LHCN-M2 (cell line): ENCODE data around the gene VAV2. TPM values are rescaled to one million over a fixed set of nuclear protein-coding genes. Genes with fewer than 3 reads are reported as not detected.
"Not testable (repeated sequence)": the region's sequence is repeated elsewhere in the genome, so short reads cannot be mapped to it uniquely, and the experiment has no call there.

Experiments used
- DNase-seq: peaks from one replicate; pipeline ENCODE4 v3.0.0-alpha.2; 2012; ENCODE audit warnings: low read depth
- total RNA-seq: library from RNA; depleted of rRNA; stranded (reverse); fragments of >200 nt; gene quantifications from 2 replicates; pipeline ENCODE4 v1.2.3, GENCODE V29; 2014

VAV2 gene
- total RNA-seq, 1 experiment from 2014 or later = 13.0 TPM

DNA sequence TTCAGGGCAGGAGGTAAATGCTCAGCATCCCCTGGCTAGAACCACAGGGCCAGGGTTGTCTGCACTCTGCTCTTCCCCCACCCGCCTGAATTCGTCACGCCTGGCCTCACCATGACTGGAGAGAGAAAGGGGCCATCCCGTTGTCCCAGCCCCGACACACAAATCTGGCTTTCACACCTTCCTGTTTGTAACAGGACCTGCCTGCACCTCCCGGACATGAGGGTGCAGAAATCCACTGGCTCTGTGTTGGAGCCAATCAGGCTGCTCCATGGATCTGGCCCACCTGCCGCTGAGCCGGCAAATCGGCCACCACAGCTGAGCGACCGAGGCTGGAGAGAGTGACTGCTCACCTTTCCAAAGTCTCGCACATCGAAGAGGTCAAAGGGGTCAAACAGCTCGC, 53.4 kb downstream of the VAV2 start:
- DNase-seq = no peak

DNA sequence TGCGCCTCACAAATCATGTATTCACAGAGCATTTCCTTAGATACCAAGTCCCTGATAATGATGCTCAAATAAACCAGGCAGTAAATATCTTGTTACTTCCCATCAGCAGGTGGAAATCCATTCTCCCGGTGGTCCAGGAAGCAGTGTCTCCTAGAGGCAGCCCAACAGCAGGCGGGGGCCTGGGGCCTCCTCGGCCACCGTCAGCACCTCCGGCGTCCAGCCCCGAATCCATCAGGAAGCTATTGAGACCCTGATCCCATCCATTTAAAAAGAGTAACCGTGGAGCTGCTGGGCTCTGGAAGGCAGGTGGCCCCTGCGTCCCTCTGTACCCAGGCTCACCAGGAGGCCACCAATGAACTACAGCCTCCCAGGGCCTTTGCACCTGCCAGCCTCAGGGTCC, 54.0 kb downstream of the VAV2 start:
- DNase-seq = no peak

DNA sequence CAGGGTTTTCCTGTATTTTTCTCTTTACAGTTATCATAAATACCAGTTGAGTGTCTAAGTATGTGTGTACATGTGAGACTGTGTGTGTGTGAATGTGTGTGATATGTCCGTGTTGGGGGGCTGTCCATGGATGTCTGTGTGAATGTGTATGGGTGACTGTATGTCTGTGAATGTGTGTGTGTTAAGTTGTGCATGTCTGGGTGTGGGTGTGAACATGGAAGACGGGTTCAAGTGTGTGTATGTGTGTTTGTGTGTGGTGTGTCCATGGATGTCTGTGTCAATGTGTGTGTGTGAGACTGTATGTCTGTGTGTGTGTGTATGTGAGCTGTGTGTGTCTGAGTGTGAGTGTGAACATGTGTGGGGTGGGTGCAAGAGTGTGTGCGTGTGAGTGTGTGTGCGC, 55.0 kb downstream of the VAV2 start:
- no peak for DNase-seq

DNA sequence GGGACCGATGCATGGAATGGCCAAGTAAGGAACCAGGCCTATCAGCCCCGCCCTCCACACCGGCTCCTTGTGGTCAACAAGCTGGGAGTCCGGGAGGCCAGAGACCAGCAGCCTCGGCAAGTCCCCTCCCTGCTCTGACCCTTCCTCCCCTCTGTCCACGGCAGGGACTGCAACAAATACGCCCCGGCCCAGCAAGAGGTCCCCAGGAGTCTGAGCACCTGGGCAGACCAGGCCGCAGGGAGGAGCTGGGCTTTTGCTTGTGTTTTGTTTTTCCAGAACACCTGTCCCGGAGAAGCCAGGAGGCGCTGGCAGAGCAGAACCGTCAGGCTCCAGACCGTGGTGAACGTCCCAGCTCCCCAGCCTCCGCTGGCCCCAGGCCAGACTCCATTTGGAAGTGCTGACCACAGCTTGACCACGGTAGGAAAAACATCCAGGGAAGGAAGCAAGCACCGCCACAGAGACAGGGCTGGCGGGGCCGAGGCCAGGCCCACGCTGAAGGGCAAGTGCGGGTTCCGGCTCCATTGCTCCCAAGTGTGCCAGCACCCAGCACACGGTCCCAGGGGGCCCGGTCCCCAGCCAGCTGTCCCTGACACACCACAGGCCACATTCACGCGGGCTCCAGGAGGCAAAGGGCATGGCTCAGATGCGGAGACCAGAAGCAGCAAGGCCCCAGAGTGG, 56.7 kb downstream of the VAV2 start:
- DNase-seq = peak; percentile 85

DNA sequence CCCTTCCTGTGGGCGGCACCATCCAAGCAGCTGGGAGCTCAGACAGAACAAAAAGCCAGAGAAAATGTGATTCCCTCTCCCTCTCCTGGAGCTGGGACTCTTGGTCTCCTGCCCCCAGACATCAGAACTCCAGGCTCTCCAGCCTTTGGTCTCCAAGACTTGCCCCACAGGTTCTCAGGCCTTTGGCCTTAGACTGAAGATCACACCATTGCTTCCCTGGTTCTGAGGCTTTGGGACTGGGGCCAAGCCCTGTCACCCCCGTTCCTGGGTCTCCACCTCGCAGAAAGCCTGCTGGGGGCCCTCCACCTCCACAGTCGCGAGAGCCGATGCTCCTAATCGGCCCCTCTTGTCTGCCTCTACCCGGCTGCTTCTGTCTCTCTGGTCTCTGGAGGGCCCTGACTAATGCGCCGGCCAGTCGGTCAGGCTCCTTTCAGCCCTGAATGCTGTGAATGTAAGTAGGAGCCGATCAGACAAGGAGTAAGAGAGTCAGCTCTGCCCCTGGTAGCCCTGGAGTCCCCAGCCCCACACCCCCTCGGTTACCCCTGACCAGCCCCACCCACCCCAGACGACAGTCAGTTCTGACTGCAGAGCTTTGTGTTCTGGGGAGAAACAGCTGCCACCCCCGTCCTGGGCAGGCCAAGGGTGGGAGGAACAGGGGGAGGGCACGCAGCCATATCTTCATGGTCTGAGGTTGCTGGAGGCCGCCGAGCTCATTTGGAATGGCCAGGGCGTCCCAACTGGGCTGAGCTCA, 57.5 kb downstream of the VAV2 start:
- peak; percentile 70 for DNase-seq

DNA sequence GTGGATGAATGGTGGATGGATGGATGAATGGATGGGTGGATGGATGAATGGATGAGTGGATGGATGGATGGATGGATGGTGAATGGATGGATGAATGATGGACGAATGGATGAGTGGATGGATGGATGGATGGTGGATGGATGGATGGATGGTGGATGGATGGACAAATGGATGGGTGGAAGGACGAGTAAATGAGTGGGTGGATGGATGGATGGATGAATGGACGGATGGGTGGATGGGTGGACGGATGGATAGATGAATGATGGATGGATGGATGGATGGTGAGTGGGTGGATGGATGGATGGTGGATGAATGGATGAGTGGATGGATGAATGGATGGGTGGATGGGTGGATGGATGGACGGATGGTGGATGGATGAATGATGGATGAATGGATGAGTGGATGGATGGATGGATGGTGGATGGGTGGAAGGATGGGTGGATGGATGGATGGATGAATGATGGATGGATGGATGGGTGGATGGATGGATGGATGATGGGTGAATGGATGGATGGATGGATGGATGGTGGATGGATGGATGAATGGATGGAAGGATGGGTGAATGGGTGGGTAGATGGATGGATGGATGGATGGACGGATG, 58.6 kb downstream of the VAV2 start:
- DNase-seq = no peak

DNA sequence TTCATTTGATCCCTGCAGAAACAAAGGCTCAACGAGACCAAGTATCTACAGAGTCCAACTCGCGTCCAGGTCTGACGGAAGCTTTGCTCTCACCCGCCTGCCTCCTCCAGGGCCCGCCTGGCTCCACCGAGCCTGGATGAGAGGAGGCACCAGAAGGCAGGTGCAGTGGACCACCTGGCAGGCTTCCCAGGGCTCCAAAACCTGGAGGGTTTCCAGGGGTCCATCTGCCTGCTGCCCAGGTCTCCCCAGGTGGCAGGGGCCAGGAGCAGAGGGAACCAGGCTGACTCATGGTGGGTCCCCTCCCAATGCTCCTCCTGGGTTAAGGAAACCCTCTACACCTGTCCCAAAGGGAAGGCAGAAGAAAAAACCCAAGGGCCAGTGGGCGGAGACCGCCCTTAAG, 59.5 kb downstream of the VAV2 start:
- DNase-seq = no peak

DNA sequence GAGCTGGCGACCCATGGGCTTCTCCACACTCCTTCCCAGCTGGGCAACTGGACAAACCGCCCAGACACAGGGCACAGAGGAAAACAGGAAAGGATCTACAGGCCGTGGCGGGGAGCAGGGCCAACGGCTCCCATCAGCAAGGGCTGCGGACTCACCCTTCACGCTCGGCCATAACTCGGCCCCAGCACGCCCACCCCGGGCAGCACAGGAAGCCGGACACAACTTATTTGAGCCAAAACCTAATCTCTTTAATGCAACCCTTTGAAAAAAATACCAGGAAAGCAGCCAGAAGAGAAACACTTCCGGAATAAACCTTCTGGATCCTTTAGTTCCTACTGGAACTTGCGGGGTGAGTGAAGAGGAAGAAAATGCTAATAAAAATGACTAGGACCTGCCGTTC, 59.9 kb downstream of the VAV2 start:
- no peak for DNase-seq

DNA sequence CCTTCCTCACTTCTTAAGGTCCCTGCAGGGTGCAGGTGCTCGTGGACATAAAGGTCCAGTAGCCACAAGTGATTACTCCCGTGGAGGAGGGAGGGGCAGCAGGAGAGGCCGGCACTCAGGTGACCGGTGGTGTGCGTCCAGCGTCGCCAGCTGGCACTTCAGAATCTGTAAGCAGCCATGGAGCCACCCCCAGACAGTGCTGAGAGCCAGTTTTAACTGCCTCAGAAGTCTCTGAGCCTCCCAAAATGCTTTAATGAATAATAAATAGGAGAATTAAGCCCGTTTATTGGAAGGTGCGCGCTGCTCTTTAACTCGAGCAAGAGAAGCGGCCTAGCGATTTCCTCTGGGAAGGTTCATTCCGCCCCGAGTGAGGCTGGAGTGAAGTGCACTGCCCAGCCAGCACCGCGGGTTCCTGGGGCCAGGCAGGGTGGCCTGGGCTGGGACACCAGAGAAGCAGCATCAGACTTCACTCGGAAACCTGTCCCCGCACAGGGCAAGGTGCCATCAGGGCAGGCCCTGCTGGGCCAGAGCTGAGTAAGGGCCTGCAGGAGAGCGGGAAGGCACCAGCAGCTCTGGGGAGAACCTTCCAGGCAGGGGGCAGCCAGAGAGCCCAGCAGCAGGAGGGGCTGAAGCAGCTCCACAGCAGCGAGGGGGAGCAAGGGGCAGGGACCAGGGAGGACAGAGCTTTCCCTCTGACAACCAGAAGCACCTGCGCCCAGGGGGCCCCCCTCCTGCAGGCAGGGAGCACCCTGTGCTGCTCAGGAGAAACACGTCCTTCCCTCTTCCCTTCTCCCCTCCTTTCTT, 61.2 kb downstream of the VAV2 start:
- DNase-seq = no peak

DNA sequence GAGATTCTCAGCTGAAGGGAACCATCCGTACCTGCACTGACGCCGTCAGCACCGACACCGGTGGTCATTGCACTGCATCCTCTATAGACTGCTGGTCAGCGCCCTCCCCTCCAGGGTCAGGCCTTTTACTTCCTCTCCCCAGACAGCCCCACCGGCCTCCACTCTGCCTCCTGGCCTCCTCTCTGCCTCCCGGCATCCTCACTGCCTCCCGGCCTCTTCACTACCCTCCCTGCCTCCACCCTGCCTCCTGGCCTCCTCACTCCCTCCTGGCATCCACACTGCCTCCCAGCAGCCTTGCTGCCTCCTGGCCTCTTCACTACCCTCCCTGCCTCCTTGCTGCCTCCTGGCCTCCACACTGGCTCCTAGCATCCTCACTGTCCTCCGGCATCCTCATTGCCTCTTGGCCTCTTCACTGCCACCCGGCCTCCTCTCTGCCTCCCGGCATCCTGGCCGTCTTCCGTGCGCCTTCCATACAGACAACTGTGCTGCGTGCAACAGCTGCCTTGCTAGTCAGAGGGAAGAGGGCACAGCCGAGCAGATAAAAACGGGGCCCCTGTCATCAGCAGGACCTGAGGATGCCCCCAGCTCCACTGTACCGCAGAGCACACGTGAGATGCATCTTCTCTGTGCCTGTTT, 62.0 kb downstream of the VAV2 start:
- no peak for DNase-seq

DNA sequence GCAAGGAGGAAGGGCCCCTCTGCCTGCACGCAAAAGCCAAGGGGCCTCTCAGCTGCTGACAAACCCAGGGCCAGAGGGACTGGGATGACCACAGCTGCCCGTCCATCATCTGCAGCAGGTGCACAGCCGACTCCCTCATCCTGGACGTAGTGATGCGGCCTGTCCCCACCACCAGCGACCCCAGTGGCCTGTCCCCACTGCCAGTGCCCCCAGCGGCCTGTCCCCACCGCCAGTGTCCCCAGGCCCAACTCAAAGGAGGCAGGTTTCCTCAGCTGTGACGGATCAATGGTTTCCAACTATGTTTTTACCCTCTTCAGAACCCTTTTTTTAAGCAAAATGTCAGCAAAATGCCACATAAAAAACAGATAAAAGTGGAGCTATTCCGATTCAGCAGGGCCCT, 62.5 kb downstream of the VAV2 start:
- no peak for DNase-seq

DNA sequence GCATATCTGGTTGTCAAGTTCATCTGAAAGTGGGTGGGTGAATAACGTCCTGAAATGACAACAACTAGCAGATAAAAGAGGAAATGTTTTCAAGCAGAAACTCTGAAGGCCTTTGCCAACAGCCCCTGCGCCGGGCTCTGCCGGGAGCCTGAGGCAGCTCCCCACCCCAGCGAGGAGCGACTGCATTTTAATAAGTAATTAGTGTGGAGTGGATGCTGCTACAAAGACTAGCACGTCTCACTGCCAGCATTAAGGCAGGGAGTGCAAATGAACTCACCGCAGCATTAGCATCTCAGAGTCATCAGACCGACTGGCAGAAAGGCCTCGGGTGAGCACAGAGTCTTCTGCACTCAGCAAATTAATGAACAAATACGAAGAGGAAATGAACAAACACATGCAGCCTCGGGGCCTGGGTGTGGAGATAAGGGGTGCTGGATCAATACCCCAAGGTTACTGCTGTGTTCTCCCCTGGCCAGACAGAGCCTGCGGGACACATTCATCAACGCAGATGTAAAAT, 63.8 kb downstream of the VAV2 start:
- no peak for DNase-seq

DNA sequence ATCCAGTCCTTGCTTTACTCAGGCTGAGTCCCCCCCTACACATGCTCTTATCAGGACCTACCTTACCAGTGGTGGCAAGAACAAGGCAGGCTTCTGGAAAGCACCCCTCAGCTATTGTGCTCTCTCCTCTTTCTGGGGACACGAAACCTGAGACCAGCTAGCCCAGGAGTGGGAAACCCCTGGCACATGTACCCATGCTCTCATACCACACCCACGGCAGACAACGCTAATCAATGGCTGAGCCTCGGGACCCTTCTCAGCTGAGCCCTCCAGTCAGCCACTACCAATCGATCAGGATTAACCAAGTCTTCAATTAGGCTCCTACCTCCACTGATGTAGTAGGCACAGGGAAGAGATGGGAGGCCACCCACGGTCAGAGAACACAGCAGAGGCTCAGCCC, 65.1 kb downstream of the VAV2 start:
- no peak for DNase-seq

DNA sequence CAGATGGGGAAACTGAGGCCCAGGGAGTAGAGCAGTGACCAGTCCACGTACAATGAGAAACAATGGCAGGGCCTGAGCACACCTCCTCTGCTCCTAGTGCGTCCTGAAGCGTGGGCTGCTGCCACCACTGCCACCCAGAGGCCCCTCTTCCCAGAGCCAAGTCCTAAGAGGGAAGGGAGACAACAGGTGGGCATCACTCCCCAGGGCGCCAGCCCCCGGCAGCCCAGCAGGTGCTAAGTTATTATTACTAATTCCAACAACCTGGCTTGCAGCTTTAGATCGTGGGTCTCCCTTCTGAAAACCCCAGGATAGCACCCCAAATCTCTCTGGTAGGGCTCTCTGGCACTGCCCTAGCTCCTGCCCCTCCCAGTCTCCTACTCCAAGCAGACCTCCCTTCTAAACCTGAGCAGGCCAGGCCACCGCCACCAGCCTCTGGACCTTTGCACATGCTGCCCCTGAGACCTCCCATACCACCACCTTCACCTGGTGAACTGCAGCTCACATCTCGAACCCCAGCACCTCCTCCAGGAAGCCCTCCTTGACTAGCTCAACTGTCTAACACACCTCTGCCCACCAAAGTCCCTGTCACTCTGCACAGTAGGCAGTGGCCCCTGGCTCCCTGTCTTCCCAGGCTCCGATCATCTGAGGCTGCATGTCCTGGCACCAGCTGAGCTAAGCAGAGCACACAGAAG, 65.8 kb downstream of the VAV2 start:
- no peak for DNase-seq

DNA sequence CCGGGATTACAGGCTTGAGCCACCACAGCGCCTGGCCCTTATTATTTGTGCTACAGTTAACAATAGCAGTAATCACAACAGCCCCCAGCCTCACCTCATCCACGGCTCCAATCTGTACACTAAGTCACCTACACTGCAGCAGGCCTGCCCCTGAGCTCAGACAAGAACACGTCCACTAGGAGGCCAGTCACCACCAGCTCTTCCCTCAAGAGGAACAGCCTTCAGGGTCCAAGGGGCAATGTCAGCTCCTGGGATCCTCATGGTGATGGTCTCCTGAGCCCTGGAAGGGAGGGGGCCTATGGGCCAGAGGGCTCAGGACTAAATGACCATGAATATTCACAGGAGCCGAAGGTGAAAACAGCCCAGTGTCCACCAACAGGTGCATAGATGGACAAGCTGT, 67.7 kb downstream of the VAV2 start:
- no peak for DNase-seq

DNA sequence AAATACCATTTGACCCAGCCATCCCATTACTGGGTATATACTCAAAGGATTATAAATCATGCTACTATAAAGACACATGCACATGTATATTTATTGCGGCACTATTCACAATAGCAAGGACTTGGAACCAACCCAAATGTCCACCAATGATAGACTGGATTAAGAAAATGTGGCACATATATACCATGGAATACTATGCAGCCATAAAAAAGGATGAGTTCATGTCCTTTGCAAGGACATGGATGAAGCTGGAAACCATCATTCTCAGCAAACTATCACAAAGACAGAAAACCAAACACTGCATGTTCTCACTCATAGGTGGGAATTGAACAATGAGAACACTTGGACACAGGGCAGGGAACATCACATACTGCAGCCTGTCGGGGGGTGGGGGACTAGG, 68.5 kb downstream of the VAV2 start:
- not testable (repeated sequence) for DNase-seq

DNA sequence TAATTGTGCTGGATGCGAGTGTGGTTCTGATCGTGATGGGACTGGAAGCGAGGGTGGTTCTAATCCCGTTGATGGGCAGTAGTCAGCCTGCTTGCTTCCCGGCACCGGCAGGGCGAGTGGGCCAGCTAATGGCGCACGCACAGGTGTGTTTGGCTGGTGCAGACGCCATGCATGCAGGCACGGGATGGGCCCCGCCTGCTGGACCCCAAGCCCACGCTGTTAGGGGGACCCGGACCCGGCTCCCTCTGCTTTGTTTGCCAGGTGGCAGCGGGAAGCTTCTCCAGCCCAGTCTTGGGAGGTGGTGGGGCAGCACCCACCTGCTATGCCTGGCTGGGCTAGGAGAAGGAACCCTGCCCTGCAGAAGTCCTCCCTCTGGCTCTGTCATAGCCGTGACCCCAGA, 70.3 kb downstream of the VAV2 start:
- DNase-seq = no peak

DNA sequence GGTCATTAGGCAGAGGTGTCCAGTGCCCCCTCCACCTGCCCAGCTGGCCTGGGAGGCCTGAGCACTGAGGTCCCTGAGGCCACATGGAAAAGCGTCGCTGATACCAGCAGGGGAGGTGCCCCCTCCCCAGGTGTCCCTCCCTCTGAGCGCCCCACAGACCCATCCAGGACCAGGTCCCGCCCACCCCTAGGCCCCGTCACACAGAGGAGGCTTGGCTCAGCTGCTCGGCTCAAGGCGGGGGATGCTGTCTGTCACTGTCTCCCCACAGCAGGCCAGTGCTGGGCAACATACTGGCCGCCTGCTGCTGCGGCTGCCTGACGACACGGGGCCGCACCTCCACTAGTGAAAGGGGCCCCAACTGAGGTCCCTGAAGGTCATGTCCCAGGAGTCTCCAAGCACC, 71.7 kb downstream of the VAV2 start:
- DNase-seq = no peak

DNA sequence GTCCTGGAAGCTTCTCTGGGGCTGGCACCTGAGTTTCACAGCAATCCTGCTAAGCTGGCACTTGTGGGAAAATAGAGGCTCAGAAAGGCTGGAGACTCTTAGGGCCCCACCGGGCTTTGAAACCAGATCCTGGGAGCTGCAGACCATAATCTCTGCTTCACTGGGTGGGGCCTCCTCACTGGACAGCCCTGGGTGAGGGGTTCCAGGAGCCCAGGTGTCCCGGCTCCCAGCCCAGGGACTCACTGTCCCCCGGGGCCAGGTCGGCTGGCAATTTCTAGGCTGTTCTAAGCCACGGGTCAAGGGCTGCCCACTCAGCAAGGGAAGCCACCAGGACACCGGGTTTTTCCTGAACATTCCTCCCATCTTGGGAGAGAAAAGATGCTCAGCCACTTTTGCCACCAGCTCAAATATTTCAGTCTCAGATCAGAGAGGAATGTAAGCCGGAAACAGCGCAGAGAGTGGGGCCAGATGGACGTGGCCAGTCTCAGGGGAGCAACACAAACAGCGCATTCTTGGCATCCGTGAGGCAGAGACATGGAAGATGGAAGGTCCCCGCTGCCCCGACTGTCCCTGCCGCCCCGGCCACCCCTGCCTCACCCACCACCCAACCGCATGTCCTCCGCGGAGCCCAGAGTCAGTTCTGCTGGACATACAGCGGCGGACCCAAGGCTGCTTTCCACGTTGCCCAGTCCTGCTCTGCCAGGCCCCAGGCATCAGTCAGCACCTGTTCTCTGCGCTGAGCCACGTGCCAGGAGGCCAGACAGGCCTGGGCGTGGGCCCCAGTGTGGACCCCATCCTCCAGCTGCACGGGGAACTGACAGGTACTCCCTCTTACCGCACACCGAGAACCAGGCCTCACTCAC, 72.6 kb downstream of the VAV2 start:
- DNase-seq = no peak
